WTC11 (cell line): ENCODE measurements around the gene ZNF787. TPM values are rescaled to one million over a fixed set of nuclear protein-coding genes. Genes with fewer than 3 reads are reported as not detected.

Experiments
- ATAC-seq: fragments of 200-7000 bp; cut with Tn5 transposase; 2 replicates; pipeline ENCODE4 v1.10.0; 2021; ENCODE audit warnings: mild to moderate bottlenecking, moderate library complexity
- CTCF ChIA-PET: fragments of 300-600 bp; sonication (Branson Sonifier 250); formaldehyde crosslinking; loops from one replicate; lab custom pipeline; 2021; ENCODE audit warnings: antibody characterized with exemption; lab: Charles Lee
- POLR2A ChIA-PET: fragments of 350-600 bp; sonication (Branson Sonifier 250); formaldehyde crosslinking; loops from one replicate; lab custom pipeline; 2021; ENCODE audit warnings: antibody characterized with exemption; lab: Charles Lee
- DNase-seq: peaks from one replicate; pipeline ENCODE4 v3.0.0; 2021; ENCODE audit warnings: low spot score
- H3K27ac Mint-ChIP-seq: 2 replicates; pipeline ENCODE4 v1.8.0; 2021; ENCODE audit warnings: mixed read lengths
- H3K27me3 Mint-ChIP-seq: 2 replicates; pipeline ENCODE4 v1.8.0; 2021; ENCODE audit warnings: low read depth, mild to moderate bottlenecking, moderate library complexity, mixed read lengths
- H3K36me3 Mint-ChIP-seq: 2 replicates; pipeline ENCODE4 v1.8.0; 2021; ENCODE audit warnings: mixed read lengths
- H3K4me1 Mint-ChIP-seq: 2 replicates; pipeline ENCODE4 v1.8.0; 2022; ENCODE audit warnings: mixed read lengths
- H3K4me3 Mint-ChIP-seq: 2 replicates; pipeline ENCODE4 v1.8.0; 2021; ENCODE audit warnings: mild to moderate bottlenecking, moderate library complexity, mixed read lengths
- H3K9me3 Mint-ChIP-seq: 2 replicates; pipeline ENCODE4 v1.8.0; 2021; ENCODE audit warnings: mixed read lengths
- ATF1 ChIP-seq: sonication (generic); formaldehyde crosslinking; IDR thresholded peaks from 2 replicates; pipeline ENCODE4 v1.8.1; 2023; ENCODE audit warnings: mild to moderate bottlenecking, moderate library complexity, missing genetic modification reagents
- HMGA2 ChIP-seq: fragments of 250-450 bp; sonication (Bioruptor Pico); IDR thresholded peaks from 2 replicates; pipeline ENCODE4 v1.4.0; 2021; ENCODE audit warnings: mild to moderate bottlenecking, moderate library complexity
- NFYB ChIP-seq: sonication (generic); formaldehyde crosslinking; conservative IDR thresholded peaks from 2 replicates; pipeline ENCODE4 v1.8.0; 2022; ENCODE audit warnings: low read depth, missing genetic modification reagents
- SP1 ChIP-seq: sonication (generic); formaldehyde crosslinking; conservative IDR thresholded peaks from 2 replicates; pipeline ENCODE4 v1.8.1; 2022; ENCODE audit warnings: missing genetic modification reagents
- ZNF423 ChIP-seq: fragments of 250-450 bp; sonication (Bioruptor Pico); IDR thresholded peaks from 2 replicates; pipeline ENCODE4 v2.1.2; 2022; ENCODE audit warnings: mild to moderate bottlenecking, moderate library complexity
- total RNA-seq: library from RNA; stranded (reverse); gene quantifications from 3 replicates; pipeline ENCODE4 v1.2.3, GENCODE V29; 2021
- TF ChIP-seq, protein P1 (sequence below): fragments of 250-450 bp; sonication (Bioruptor Pico); IDR thresholded peaks from 2 replicates; pipeline ENCODE4 v1.8.0; 2021; ENCODE audit warnings: mild to moderate bottlenecking
- TF ChIP-seq, protein P2 (sequence below): sonication (generic); formaldehyde crosslinking; IDR thresholded peaks from 2 replicates; pipeline ENCODE4 v1.8.0; 2022; ENCODE audit warnings: mild to moderate bottlenecking, missing genetic modification reagents
- TF ChIP-seq, protein P3 (sequence below): sonication (generic); formaldehyde crosslinking; IDR thresholded peaks from 2 replicates; pipeline ENCODE4 v1.8.0; 2023; ENCODE audit warnings: missing genetic modification reagents, mild to moderate bottlenecking, borderline replicate concordance
- TF ChIP-seq, protein P4 (sequence below): fragments of 250-450 bp; sonication (Bioruptor Pico); IDR thresholded peaks from 2 replicates; pipeline ENCODE4 v1.9.0; 2021; ENCODE audit warnings: mild to moderate bottlenecking
- TF ChIP-seq, protein P5 (sequence below): fragments of 200-600 bp; IDR thresholded peaks from 2 replicates; pipeline ENCODE4 v1.8.0; 2022; ENCODE audit warnings: antibody characterized with exemption
- TF ChIP-seq, protein P6 (sequence below): sonication (generic); formaldehyde crosslinking; IDR thresholded peaks from 2 replicates; pipeline ENCODE4 v1.8.0; 2022; ENCODE audit warnings: mild to moderate bottlenecking, missing genetic modification reagents

Gene ZNF787
- total RNA-seq, 1 experiment from 2014 or later = 62.9 TPM

DNA sequence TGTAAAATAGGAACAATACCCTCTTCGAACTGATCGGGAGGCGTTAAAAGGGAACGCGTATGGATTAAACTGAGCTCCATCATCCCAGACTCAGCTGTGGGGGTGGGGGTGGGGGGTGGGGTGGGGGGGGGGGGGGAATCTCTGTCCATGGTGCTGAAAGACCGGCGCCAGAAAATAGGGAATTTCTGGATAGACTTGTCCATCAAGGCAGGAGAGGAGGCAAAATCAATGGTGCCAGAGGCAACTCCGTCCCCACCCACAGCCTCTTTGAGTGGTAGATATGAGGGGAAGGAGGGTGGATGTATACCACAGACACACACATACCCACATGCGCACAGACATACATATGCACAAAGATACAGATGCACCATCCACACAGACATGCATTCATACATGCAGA, 37.4 kb downstream of the ZNF787 start (continued):
- TF ChIP-seq, protein P1, sequence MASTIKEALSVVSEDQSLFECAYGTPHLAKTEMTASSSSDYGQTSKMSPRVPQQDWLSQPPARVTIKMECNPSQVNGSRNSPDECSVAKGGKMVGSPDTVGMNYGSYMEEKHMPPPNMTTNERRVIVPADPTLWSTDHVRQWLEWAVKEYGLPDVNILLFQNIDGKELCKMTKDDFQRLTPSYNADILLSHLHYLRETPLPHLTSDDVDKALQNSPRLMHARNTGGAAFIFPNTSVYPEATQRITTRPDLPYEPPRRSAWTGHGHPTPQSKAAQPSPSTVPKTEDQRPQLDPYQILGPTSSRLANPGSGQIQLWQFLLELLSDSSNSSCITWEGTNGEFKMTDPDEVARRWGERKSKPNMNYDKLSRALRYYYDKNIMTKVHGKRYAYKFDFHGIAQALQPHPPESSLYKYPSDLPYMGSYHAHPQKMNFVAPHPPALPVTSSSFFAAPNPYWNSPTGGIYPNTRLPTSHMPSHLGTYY (CRISPR knock-in tag) = no peak
- TF ChIP-seq NFYB (CRISPR knock-in tag) (no peak), HMGA2 (CRISPR knock-in tag) (no peak)

DNA sequence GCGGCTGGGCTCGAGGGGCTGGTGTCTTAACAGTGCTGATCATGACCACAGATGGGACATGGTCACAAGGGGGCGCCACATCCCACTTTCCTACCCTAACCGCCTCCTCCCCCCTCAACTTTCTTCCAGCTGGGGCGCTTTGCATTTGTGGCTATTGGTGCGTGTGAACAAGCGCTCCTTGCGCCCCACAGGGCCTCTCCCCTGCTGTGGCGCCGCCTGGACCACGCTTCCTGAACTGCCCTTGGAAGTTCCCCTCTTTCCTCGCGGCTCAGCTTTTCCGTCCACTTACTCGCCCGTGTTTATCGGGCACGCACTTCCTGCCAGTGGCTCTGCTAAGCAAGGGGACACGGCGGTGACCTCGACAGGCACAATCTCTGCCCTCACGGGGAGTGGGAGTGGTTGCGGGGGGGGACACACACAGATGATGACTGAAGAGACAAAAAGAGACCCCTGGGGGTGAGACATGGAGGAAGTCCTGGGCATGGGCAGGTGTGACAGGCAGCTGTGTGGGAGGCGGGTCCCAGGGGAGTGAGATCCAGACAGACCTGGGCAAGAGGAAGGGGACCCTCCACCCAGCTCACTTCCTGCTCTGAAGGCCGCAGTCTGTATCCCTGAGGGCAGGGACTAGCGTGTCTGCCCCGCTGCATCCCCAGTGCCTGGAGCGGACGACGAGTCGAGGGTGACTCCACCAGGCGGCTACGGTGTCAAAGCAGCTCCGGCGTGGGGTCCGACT, 40.3 kb downstream of the ZNF787 start:
- no peaks in the 10 kb centered on the region for H3K9me3 Mint-ChIP-seq
- H3K27ac Mint-ChIP-seq = no peak overlapping the region
- H3K36me3 Mint-ChIP-seq = no peaks in the 10 kb centered on the region
- ATAC-seq (peak; percentile 81), DNase-seq (peak; percentile 91)
- POLR2A ChIA-PET = interaction anchor here (0.8 to 1.4 kb wide), 2 partner anchors 10 to 31 kb away, joined by 3 to 5 read pairs; no protein-coding TSS in a partner anchor
- CTCF ChIA-PET = interaction anchor here (0.6 to 4.1 kb wide), 47 partner anchors 9 to 1024 kb away, joined by 3 to 32 read pairs (median 5); partner anchors contain the start of genes GALP, NAT14, U2AF2 and ZNF444
- TF ChIP-seq, protein P2, sequence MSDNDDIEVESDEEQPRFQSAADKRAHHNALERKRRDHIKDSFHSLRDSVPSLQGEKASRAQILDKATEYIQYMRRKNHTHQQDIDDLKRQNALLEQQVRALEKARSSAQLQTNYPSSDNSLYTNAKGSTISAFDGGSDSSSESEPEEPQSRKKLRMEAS (CRISPR knock-in tag) = 0 out of 2 replicates have a peak, but pooled peaks have one; percentile 15
- TF ChIP-seq, protein P3, sequence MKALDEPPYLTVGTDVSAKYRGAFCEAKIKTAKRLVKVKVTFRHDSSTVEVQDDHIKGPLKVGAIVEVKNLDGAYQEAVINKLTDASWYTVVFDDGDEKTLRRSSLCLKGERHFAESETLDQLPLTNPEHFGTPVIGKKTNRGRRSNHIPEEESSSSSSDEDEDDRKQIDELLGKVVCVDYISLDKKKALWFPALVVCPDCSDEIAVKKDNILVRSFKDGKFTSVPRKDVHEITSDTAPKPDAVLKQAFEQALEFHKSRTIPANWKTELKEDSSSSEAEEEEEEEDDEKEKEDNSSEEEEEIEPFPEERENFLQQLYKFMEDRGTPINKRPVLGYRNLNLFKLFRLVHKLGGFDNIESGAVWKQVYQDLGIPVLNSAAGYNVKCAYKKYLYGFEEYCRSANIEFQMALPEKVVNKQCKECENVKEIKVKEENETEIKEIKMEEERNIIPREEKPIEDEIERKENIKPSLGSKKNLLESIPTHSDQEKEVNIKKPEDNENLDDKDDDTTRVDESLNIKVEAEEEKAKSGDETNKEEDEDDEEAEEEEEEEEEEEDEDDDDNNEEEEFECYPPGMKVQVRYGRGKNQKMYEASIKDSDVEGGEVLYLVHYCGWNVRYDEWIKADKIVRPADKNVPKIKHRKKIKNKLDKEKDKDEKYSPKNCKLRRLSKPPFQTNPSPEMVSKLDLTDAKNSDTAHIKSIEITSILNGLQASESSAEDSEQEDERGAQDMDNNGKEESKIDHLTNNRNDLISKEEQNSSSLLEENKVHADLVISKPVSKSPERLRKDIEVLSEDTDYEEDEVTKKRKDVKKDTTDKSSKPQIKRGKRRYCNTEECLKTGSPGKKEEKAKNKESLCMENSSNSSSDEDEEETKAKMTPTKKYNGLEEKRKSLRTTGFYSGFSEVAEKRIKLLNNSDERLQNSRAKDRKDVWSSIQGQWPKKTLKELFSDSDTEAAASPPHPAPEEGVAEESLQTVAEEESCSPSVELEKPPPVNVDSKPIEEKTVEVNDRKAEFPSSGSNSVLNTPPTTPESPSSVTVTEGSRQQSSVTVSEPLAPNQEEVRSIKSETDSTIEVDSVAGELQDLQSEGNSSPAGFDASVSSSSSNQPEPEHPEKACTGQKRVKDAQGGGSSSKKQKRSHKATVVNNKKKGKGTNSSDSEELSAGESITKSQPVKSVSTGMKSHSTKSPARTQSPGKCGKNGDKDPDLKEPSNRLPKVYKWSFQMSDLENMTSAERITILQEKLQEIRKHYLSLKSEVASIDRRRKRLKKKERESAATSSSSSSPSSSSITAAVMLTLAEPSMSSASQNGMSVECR (CRISPR knock-in tag) = peak; percentile 24; the same call in 1 of the 2 replicates
- TF ChIP-seq, protein P4, sequence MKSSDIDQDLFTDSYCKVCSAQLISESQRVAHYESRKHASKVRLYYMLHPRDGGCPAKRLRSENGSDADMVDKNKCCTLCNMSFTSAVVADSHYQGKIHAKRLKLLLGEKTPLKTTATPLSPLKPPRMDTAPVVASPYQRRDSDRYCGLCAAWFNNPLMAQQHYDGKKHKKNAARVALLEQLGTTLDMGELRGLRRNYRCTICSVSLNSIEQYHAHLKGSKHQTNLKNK (CRISPR knock-in tag) = no peak
- TF ChIP-seq ZNF423 (peak; percentile 20; the same call in 1 of the 2 replicates), ATF1 (CRISPR knock-in tag) (no peak), SP1 (CRISPR knock-in tag) (peak; percentile 45; the same call in 1 of the 2 replicates)
- TF ChIP-seq, protein P5, sequence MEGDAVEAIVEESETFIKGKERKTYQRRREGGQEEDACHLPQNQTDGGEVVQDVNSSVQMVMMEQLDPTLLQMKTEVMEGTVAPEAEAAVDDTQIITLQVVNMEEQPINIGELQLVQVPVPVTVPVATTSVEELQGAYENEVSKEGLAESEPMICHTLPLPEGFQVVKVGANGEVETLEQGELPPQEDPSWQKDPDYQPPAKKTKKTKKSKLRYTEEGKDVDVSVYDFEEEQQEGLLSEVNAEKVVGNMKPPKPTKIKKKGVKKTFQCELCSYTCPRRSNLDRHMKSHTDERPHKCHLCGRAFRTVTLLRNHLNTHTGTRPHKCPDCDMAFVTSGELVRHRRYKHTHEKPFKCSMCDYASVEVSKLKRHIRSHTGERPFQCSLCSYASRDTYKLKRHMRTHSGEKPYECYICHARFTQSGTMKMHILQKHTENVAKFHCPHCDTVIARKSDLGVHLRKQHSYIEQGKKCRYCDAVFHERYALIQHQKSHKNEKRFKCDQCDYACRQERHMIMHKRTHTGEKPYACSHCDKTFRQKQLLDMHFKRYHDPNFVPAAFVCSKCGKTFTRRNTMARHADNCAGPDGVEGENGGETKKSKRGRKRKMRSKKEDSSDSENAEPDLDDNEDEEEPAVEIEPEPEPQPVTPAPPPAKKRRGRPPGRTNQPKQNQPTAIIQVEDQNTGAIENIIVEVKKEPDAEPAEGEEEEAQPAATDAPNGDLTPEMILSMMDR = peak; percentile 64
- TF ChIP-seq, protein P6, sequence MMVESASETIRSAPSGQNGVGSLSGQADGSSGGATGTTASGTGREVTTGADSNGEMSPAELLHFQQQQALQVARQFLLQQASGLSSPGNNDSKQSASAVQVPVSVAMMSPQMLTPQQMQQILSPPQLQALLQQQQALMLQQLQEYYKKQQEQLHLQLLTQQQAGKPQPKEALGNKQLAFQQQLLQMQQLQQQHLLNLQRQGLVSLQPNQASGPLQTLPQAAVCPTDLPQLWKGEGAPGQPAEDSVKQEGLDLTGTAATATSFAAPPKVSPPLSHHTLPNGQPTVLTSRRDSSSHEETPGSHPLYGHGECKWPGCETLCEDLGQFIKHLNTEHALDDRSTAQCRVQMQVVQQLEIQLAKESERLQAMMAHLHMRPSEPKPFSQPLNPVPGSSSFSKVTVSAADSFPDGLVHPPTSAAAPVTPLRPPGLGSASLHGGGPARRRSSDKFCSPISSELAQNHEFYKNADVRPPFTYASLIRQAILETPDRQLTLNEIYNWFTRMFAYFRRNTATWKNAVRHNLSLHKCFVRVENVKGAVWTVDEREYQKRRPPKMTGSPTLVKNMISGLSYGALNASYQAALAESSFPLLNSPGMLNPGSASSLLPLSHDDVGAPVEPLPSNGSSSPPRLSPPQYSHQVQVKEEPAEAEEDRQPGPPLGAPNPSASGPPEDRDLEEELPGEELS (CRISPR knock-in tag) = 0 out of 2 replicates have a peak, but pooled peaks have one; percentile 29
- H3K27me3 Mint-ChIP-seq = peaks cover 15% of the 10 kb centered on the region
- peak overlapping the region; percentile 85 for H3K4me3 Mint-ChIP-seq
- H3K4me1 Mint-ChIP-seq = peaks cover 23% of the 10 kb centered on the region
